ENCODE data around the gene RIPOR2.
"Not testable (repeated sequence)": the region's sequence is repeated elsewhere in the genome, so short reads cannot be mapped to it uniquely, and the experiment has no call there.

The RIPOR2 gene

GRCh38 chr6:24757611-24758010, 178.1 kb downstream of the RIPOR2 start:
- no peak for DNase-seq

GRCh38 chr6:24755279-24755678, 180.5 kb downstream of the RIPOR2 start:
- no peak for DNase-seq

DNA sequence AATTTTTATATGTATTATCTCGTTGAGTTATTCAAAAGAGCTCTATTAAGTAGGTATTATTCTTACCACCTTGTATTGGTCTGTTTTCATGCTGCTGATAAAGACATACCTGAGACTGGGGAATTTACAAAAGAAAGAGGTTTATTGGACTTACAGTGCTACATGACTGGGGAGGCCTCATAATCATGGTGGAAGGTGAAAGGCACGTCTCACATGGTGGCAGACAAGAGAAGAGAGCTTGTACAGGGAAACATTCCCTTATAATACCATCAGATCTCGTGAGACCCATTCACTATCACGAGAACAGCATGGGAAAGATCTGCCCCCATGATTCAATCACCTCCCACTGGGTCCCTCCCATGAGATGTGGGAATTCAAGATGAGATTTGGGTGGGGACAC, 181.4 kb downstream of the RIPOR2 start:
- DNase-seq, result not testable (repeated sequence)
